Measurements from ENCODE around the gene GABBR2.

The GABBR2 gene

GRCh38 chr9:98708933-98709911 is at the start of gene GABBR2:
GABBR2 (minus strand) TSS chr9:98708935; CDS start chr9:98708737, 198 bp downstream.
- no peak for DNase-seq (ENCODE audit: low spot score)

- no peak for DNase-seq (ENCODE audit: low spot score)
Observed at GRCh38 chr9:98755006-98755618, 46.4 kb upstream of the GABBR2 start.

GRCh38 chr9:98751210-98751609 is 42.5 kb upstream of the GABBR2 start:
- DNase-seq (ENCODE audit: low spot score) = no peak

GRCh38 chr9:98750364-98751060 is 41.8 kb upstream of the GABBR2 start:
- DNase-seq (ENCODE audit: low spot score) = no peak

- DNase-seq (ENCODE audit: low spot score) = no peak
Observed at GRCh38 chr9:98747476-98747875, 38.7 kb upstream of the GABBR2 start.

- DNase-seq (ENCODE audit: low spot score) = no peak
Observed at GRCh38 chr9:98745470-98745869, 36.7 kb upstream of the GABBR2 start.

- no peak for DNase-seq (ENCODE audit: low spot score)
Observed at GRCh38 chr9:98743818-98744611, 35.3 kb upstream of the GABBR2 start.

- no peak for DNase-seq (ENCODE audit: low spot score)
Observed at GRCh38 chr9:98743329-98743728, 34.6 kb upstream of the GABBR2 start.

GRCh38 chr9:98742325-98743280 is 33.9 kb upstream of the GABBR2 start:
- no peak for DNase-seq (ENCODE audit: low spot score)

GRCh38 chr9:98740226-98740881 is 31.6 kb upstream of the GABBR2 start:
- no peak for DNase-seq (ENCODE audit: low spot score)

GRCh38 chr9:98738741-98739140 is 30.0 kb upstream of the GABBR2 start:
- DNase-seq (ENCODE audit: low spot score) = no peak

- DNase-seq (ENCODE audit: low spot score) = no peak
Observed at GRCh38 chr9:98736226-98736625, 27.5 kb upstream of the GABBR2 start.

GRCh38 chr9:98732801-98733200 is 24.1 kb upstream of the GABBR2 start:
- DNase-seq (ENCODE audit: low spot score) = no peak

- DNase-seq (ENCODE audit: low spot score) = no peak
Observed at GRCh38 chr9:98732091-98732490, 23.4 kb upstream of the GABBR2 start.

GRCh38 chr9:98730871-98731270 is 22.1 kb upstream of the GABBR2 start:
- DNase-seq (ENCODE audit: low spot score) = no peak

GRCh38 chr9:98728500-98728899 is 19.8 kb upstream of the GABBR2 start:
- no peak for DNase-seq (ENCODE audit: low spot score)

- DNase-seq (ENCODE audit: low spot score) = no peak
Observed at GRCh38 chr9:98727428-98727827, 18.7 kb upstream of the GABBR2 start.

GRCh38 chr9:98726735-98727134 is 18.0 kb upstream of the GABBR2 start:
- no peak for DNase-seq (ENCODE audit: low spot score)

GRCh38 chr9:98724810-98725530 is 16.2 kb upstream of the GABBR2 start:
- no peak for DNase-seq (ENCODE audit: low spot score)

Data from hematopoietic multipotent progenitor cell treated with erythropoietin and hydrocortisone succinate and interleukin-3 and kit ligand, for 15 days (in vitro differentiated cells).